Activated B cell treated with CpG ODN at 0.5 μM for 24 hours (primary cell): ENCODE results near the gene BCOR. TPM values are rescaled to one million over a fixed set of nuclear protein-coding genes. Genes with fewer than 3 reads are reported as not detected.

Experiments used
- ATAC-seq: fragments of 200-7000 bp; cut with Tn5 transposase; one replicate; pipeline ENCODE4 v1.10.0; 2021; ENCODE audit warnings: low read depth, mild to moderate bottlenecking, moderate library complexity
- CTCF ChIA-PET: fragments of 350-600 bp; sonication (Branson Sonifier 250); formaldehyde crosslinking; loops from one replicate; lab custom pipeline; 2021; ENCODE audit warnings: antibody characterized with exemption; lab: Charles Lee
- POLR2A ChIA-PET: fragments of 350-600 bp; sonication (Branson Sonifier 250); formaldehyde crosslinking; loops from one replicate; lab custom pipeline; 2021; ENCODE audit warnings: antibody characterized with exemption; lab: Charles Lee
- DNase-seq: peaks from one replicate; pipeline ENCODE4 v3.0.0; 2022
- H3K27ac Mint-ChIP-seq: one replicate; pipeline ENCODE4 v1.8.0; 2020; ENCODE audit warnings: mixed read lengths
- H3K27me3 Mint-ChIP-seq: one replicate; pipeline ENCODE4 v1.8.0; 2021; ENCODE audit warnings: mixed read lengths
- H3K36me3 Mint-ChIP-seq: one replicate; pipeline ENCODE4 v1.8.0; 2021; ENCODE audit warnings: low read depth, mixed read lengths
- H3K4me1 Mint-ChIP-seq: one replicate; pipeline ENCODE4 v1.8.0; 2021; ENCODE audit warnings: mixed read lengths
- H3K4me3 Mint-ChIP-seq: one replicate; pipeline ENCODE4 v1.8.0; 2020; ENCODE audit warnings: mild to moderate bottlenecking, mixed read lengths
- H3K9me3 Mint-ChIP-seq: one replicate; pipeline ENCODE4 v1.8.0; 2020; ENCODE audit warnings: mixed read lengths
- intact Hi-C: fragments of 100-400 bp; cut with micrococcal nuclease; formaldehyde crosslinking; loops from one replicate; pipeline ENCODE4 v1.15.1; 2024
- total RNA-seq: library from RNA; stranded (reverse); gene quantifications from 2 replicates; pipeline ENCODE4 v1.2.3, GENCODE V29; 2022
- TF ChIP-seq, protein P1 (sequence below): fragments of 200-600 bp; IDR thresholded peaks from one replicate; pipeline ENCODE4 v1.8.0; 2022; ENCODE audit warnings: antibody characterized with exemption, mild to moderate bottlenecking

The BCOR gene
- total RNA-seq, 1 donor from 2014 or later: 59.3 TPM

DNA sequence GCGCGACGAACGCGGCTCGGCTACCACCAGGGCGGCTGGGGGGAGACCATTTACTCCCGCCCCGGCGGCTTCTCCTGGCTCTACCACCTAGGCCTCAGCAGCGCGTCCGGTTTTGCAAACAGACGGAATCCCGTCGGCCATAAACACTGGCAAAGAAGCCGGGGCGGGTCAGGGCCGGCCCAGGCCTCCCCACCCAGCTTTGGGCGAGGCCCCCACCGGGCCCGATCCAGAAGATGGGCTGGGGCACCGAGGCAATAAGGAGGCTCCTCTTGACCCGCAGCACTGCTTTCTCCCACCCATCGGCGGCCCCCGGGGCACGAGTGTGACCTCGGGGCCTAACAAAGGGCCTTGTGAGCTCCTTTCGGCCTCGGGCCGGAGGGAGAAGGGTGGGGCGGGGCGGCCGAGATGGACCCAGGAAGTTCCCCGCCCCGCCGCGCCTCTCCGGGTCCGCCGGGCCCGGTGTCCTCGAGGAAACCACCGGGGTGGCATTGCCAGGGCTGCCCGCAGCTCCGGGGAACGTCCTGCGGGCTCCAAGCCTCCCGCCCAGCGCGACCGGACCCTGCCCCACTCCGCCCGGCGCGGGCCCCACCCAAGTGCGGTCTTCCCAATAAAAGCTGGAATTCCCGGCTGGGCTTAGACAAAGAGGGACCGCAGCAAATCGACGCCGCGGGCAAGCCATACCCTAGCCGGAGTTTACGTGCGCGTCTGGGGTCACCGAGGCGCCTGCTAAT lies 5.9 kb downstream of the BCOR start:
- Mint-ChIP-seq H3K36me3 (peaks cover 6% of the 10 kb centered on the region), H3K4me1 (peaks cover 56% of the 10 kb centered on the region), H3K4me3 (peak overlapping the region; percentile 33), H3K27ac (no peak overlapping the region), H3K27me3 (no peaks in the 10 kb centered on the region), H3K9me3 (no peaks in the 10 kb centered on the region)
- ATAC-seq: no peak
- CTCF ChIA-PET: no interaction called here
- DNase-seq: no peak
- intact Hi-C loops: loop anchor here (10.0 kb wide), 1 partner anchor 1287 kb away; the partner anchor contains the start of gene MID1IP1
- TF ChIP-seq, protein P1, sequence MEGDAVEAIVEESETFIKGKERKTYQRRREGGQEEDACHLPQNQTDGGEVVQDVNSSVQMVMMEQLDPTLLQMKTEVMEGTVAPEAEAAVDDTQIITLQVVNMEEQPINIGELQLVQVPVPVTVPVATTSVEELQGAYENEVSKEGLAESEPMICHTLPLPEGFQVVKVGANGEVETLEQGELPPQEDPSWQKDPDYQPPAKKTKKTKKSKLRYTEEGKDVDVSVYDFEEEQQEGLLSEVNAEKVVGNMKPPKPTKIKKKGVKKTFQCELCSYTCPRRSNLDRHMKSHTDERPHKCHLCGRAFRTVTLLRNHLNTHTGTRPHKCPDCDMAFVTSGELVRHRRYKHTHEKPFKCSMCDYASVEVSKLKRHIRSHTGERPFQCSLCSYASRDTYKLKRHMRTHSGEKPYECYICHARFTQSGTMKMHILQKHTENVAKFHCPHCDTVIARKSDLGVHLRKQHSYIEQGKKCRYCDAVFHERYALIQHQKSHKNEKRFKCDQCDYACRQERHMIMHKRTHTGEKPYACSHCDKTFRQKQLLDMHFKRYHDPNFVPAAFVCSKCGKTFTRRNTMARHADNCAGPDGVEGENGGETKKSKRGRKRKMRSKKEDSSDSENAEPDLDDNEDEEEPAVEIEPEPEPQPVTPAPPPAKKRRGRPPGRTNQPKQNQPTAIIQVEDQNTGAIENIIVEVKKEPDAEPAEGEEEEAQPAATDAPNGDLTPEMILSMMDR: no peak
- POLR2A ChIA-PET: interaction anchor here (0.8 kb wide), 1 partner anchor 75 kb away, joined by 3 read pairs; no protein-coding TSS in a partner anchor

DNA sequence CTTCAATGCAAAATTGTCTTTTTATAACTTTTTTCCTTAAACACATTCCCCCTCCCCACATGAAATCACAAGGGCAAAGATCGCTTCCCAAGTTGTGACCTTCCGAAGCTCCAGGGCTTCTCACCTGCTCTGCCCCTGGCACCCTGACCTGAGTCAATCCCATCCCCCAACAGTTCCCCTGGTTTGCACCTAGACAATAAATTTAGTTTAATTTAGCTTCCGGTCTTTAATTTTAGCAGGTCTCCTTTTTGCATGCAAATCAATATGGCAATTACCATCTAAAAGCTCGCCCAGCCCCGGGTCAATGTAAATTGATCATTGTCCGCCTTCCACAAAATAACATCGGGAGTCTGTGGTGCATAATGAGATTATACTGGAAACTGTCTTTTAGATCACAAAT lies 6.8 kb downstream of the BCOR start:
- Mint-ChIP-seq H3K27ac (no peak overlapping the region), H3K9me3 (no peaks in the 10 kb centered on the region), H3K4me3 (peak overlapping the region; percentile 65), H3K27me3 (no peaks in the 10 kb centered on the region), H3K4me1 (peaks cover 63% of the 10 kb centered on the region), H3K36me3 (peaks cover 12% of the 10 kb centered on the region)
- intact Hi-C loops: loop anchor here (10.0 kb wide), 1 partner anchor 1286 kb away; the partner anchor contains the start of gene MID1IP1
- ChIA-PET POLR2A (interaction anchor here (0.6 to 0.8 kb wide), 3 partner anchors 16 to 78 kb away, joined by 3 read pairs; no protein-coding TSS in a partner anchor), CTCF (no interaction called here)
- ATAC-seq (no peak), DNase-seq (no peak)
- TF ChIP-seq, protein P1: no peak

DNA sequence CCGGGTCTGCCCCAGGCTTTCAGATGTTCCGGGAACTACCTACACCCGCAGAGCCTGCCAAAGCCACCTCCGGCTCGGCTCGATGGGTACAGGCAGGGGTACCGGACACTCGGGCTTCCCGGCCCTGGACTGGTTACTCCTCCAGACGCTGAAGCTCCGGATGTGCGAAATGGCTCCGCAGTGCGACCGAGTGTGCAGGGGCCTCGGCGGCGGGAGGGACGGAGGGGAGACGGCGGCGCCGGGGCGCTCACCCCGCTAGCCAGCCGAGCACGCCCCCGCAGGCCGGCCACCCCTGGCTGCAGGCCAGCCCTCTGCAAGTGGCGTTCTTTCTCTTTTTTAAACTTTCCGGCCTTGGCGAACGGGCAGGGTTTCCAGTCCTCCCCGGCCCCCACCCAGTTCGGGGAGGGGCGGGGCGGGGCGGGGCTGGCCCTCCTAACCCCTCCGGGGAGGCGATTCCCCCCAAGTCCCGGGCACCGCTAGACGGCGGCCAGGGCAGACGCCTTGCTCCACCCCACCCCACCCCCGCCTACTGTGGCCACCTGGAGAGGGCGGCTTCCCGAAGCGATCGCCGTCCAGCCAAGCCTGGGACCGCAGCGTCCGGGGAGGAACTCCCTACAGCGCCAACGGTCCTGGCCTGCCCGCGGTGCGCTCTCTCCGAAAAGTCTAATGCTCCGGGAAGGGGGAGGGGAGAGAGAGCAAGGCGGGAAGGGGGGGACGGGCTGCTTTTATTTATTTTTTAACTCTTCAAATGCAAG lies 7.5 kb downstream of the BCOR start:
- H3K4me1 Mint-ChIP-seq: peaks cover 65% of the 10 kb centered on the region
- POLR2A ChIA-PET: interaction anchor here (0.7 to 1.4 kb wide), 3 partner anchors 8 to 64 kb away, joined by 3 to 5 read pairs (median 3); partner anchors contain the start of gene BCOR
- TF ChIP-seq, protein P1: no peak
- no peak overlapping the region for H3K27ac Mint-ChIP-seq
- ATAC-seq (peak; percentile 18), DNase-seq (no peak)
- peak overlapping the region; percentile 65 for H3K4me3 Mint-ChIP-seq
- no peaks in the 10 kb centered on the region for H3K27me3 Mint-ChIP-seq
- H3K36me3 Mint-ChIP-seq: peaks cover 12% of the 10 kb centered on the region
- intact Hi-C loops: loop anchor here (10.0 kb wide), 1 partner anchor 1285 kb away; the partner anchor contains the start of gene MID1IP1
- H3K9me3 Mint-ChIP-seq: no peaks in the 10 kb centered on the region
- CTCF ChIA-PET: no interaction called here

DNA sequence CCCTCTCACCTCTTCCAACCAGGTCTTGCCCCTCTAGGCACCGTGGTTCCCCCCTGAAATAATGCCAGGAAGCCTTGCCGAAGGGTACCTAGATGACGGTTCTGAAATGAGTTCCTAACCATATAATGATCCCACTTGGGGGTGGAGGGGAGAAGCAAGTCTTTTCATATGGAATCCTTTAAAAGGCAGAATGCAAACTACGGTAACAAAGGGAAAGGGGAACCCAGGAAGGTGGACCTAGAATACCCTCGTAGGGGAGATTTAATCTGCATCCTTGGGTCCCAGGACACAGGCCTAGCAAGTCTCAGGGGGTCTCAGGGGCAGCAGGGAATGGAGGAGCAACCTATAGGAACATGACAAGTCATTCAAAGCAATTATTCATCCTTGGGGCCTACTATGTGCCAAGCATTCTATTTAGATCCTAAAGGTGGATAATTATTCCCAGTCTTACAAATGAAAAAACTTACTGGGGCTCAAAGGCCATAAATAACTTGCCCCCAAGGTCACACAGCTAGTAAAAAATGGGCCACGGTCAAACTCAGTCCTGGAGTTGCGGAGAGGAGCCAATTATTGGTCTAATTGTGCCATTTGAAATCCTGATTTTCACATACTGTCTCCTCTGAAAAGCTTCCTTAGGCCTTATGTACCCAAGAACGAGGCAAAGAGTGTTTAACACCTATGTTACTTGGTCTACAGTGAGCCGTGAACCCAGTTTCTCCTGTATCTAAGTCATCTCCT lies 8.8 kb downstream of the BCOR start:
- Mint-ChIP-seq H3K4me3 (no peak overlapping the region), H3K4me1 (peaks cover 76% of the 10 kb centered on the region)
- POLR2A ChIA-PET: interaction anchor here (0.9 to 4.7 kb wide), 3 partner anchors 9 to 15 kb away, joined by 3 to 23 read pairs (median 3); partner anchors contain the start of gene BCOR

More for the DNA sequence above, 8.8 kb downstream of the BCOR start:
- intact Hi-C loops: no loop called here
- Mint-ChIP-seq H3K27me3 (no peaks in the 10 kb centered on the region), H3K27ac (no peak overlapping the region), H3K36me3 (peaks cover 12% of the 10 kb centered on the region), H3K9me3 (no peaks in the 10 kb centered on the region)
- no peak for ATAC-seq
- CTCF ChIA-PET: no interaction called here
- TF ChIP-seq, protein P1: no peak
- DNase-seq: no peak
